Neural cell (in vitro differentiated cells): ENCODE results near the gene CDC42EP5. TPM values are rescaled to one million over a fixed set of nuclear protein-coding genes. Genes with fewer than 3 reads are reported as not detected.

Source experiments
- H2AFZ ChIP-seq: fragments of 200-600, 300-800 bp; sonication (generic), shearing (Covaris generic); 2 replicates; pipeline ENCODE4 v1.6.0; 2014; ENCODE audit warnings: low read depth, mild to moderate bottlenecking, antibody characterized with exemption, low read length, moderate library complexity
- H3F3A ChIP-seq: fragments of 200-600 bp; shearing (Covaris generic); 2 replicates; pipeline ENCODE4 v1.6.1; 2016; ENCODE audit warnings: mild to moderate bottlenecking, moderate library complexity, mixed read lengths, antibody characterized with exemption, low read length; ENCODE audit not compliant: insufficient read depth, poor library complexity, severe bottlenecking
- H3K27ac ChIP-seq: fragments of 200-600, 300-800 bp; sonication (generic), shearing (Covaris generic); 2 replicates; pipeline ENCODE4 v1.5.1; 2014; ENCODE audit warnings: mild to moderate bottlenecking, low read length, moderate library complexity
- H3K27me3 ChIP-seq: fragments of 300-800, 200-600 bp; sonication (generic), shearing (Covaris generic); 2 replicates; pipeline ENCODE4 v1.6.0; 2014; ENCODE audit warnings: mild to moderate bottlenecking, low read depth, low read length, moderate library complexity; ENCODE audit not compliant: insufficient read depth
- H3K36me3 ChIP-seq: fragments of 300-800, 200-600 bp; sonication (generic), shearing (Covaris generic); 2 replicates; pipeline ENCODE4 v1.5.1; 2014; ENCODE audit warnings: mild to moderate bottlenecking, antibody characterized with exemption, low read length, moderate library complexity; ENCODE audit not compliant: insufficient read depth
- H3K4me2 ChIP-seq: fragments of 300-800, 200-600 bp; sonication (generic), shearing (Covaris generic); 2 replicates; pipeline ENCODE4 v1.6.0; 2014; ENCODE audit warnings: mild to moderate bottlenecking, low read length
- H3K4me3 ChIP-seq: fragments of 300-800, 200-600 bp; sonication (generic), shearing (Covaris generic); 2 replicates; pipeline ENCODE4 v1.5.1; 2014; ENCODE audit warnings: mild to moderate bottlenecking, low read length, moderate library complexity
- H3K79me2 ChIP-seq: fragments of 200-600 bp; shearing (Covaris generic); replicated peaks from 2 replicates; pipeline ENCODE4 v1.6.0; 2014; ENCODE audit warnings: mild to moderate bottlenecking, low read length, moderate library complexity; ENCODE audit not compliant: insufficient read depth
- H3K9ac ChIP-seq: fragments of 300-800, 200-600 bp; sonication (generic), shearing (Covaris generic); 2 replicates; pipeline ENCODE4 v1.6.1; 2016; ENCODE audit warnings: mild to moderate bottlenecking, low read length, mixed read lengths
- H3K9me2 ChIP-seq: fragments of 200-600 bp; shearing (Covaris generic); 2 replicates; pipeline ENCODE4 v1.6.1; 2016; ENCODE audit warnings: mild to moderate bottlenecking, low read length, mixed read lengths; ENCODE audit not compliant: insufficient read depth
- H3K9me3 ChIP-seq: fragments of 200-600, 300-800 bp; sonication (generic), shearing (Covaris generic); 2 replicates; pipeline ENCODE4 v1.6.1; 2016; ENCODE audit warnings: mild to moderate bottlenecking, mixed run types, low read length, moderate library complexity, mixed read lengths
- H4K20me1 ChIP-seq: fragments of 200-600 bp; shearing (Covaris generic); 2 replicates; pipeline ENCODE4 v1.6.1; 2016; ENCODE audit warnings: mild to moderate bottlenecking, mixed run types; ENCODE audit not compliant: insufficient read depth
- EP300 ChIP-seq: fragments of 450-650 bp; conservative IDR thresholded peaks from 2 replicates; pipeline ENCODE4 v1.6.1; 2014; ENCODE audit warnings: antibody characterized with exemption, mild to moderate bottlenecking, moderate library complexity; ENCODE audit not compliant: poor library complexity, severe bottlenecking
- EZH2 ChIP-seq: fragments of 200-600, 300-800 bp; shearing (Covaris generic), sonication (generic); IDR thresholded peaks from 2 replicates; pipeline ENCODE4 v1.6.1; 2014; ENCODE audit warnings: antibody characterized with exemption, low read length, borderline replicate concordance, mild to moderate bottlenecking; ENCODE audit not compliant: insufficient read depth, poor library complexity, severe bottlenecking
- MXI1 ChIP-seq: fragments of 450-650 bp; conservative IDR thresholded peaks from 2 replicates; pipeline ENCODE4 v1.6.1; 2014; ENCODE audit warnings: antibody characterized with exemption, mild to moderate bottlenecking; ENCODE audit not compliant: poor library complexity, severe bottlenecking
- POLR2AphosphoS5 ChIP-seq: IDR thresholded peaks from 2 replicates; pipeline ENCODE4 v1.6.1; 2012
- RAD21 ChIP-seq: fragments of 450-650 bp; conservative IDR thresholded peaks from 2 replicates; pipeline ENCODE4 v1.6.1; 2014; ENCODE audit warnings: antibody characterized with exemption, mild to moderate bottlenecking, moderate library complexity
- REST ChIP-seq: IDR thresholded peaks from 2 replicates; pipeline ENCODE4 v1.6.1; 2012; ENCODE audit warnings: borderline replicate concordance
- SMC3 ChIP-seq: fragments of 450-650 bp; conservative IDR thresholded peaks from 2 replicates; pipeline ENCODE4 v1.6.1; 2014; ENCODE audit warnings: antibody characterized with exemption, mild to moderate bottlenecking, moderate library complexity; ENCODE audit not compliant: poor library complexity
- TAF1 ChIP-seq: IDR thresholded peaks from 2 replicates; pipeline ENCODE4 v1.6.1; 2012; ENCODE audit warnings: low read depth
- polyA minus RNA-seq: library from RNA; depleted of rRNA, polyadenylated mRNA; stranded (reverse); fragments of >200 nt; gene quantifications from 2 replicates; pipeline ENCODE4 v1.2.3, GENCODE V29; 2014
- polyA plus RNA-seq: library from polyadenylated mRNA; depleted of rRNA; stranded (reverse); fragments of >200 nt; gene quantifications from 2 replicates; pipeline ENCODE4 v1.2.3, GENCODE V29; 2014
- TF ChIP-seq, protein P1 (sequence below): fragments of 450-650 bp; IDR thresholded peaks from 2 replicates; pipeline ENCODE4 v1.5.1; 2014; ENCODE audit warnings: antibody characterized with exemption, mild to moderate bottlenecking, moderate library complexity; ENCODE audit not compliant: poor library complexity, severe bottlenecking

Gene CDC42EP5, protein sequence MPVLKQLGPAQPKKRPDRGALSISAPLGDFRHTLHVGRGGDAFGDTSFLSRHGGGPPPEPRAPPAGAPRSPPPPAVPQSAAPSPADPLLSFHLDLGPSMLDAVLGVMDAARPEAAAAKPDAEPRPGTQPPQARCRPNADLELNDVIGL
- polyA plus RNA-seq (not detected in 2 replicates), polyA minus RNA-seq (not detected in 2 replicates)

DNA sequence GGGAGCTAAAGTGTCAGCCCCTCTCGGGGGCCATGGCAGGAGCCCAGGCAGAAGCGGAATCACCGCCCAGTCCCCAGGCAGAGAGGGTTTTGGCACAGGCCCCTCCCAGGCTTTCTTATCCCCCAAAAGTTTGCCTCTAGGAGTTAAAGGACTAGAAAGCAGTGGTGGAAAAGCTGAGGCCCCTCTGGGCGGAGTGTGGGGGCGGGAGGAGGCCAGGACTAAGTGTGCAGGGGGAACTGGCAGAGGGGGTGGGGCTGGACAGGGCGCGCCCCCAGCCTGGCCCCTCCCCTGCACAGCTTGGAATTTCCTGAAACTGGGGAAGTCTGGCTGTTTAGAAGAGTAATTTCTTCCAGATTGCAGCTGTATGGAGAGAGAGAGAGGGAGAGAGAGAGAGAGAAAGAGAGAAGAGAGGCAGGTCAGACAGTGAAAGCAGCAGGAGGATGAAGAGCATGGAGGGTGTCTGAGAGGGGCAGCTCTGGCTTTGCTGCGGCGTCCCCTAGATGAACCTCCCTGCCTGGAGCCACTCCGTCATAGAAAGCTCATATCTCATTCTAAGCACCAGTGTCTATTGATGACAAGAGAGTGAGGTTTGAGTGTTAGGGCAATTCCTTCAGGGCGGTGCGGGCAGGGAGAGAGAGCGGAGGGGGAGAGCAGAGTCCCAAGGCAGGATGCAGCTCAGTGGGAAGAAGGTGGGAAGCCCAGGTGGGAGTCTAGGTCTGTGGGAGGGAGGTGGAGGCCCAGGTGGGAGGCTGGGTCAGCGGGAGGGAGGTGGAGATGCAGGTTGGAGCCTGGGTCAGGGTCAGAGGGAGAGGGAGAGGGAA, at the start of gene CDC42EP5:
Gene CDC42EP5 (minus strand): TSS at position 226 of the 821 bp plus-strand sequence. CDS start 7,749 bp downstream, outside the sequence.
- Histone ChIP-seq H3K27me3 (peaks cover 17% of the 10 kb centered on the region), H2AFZ (no peak within 1 kb of the TSS)

GRCh38 chr19:54521860-54522513, 48.9 kb upstream of the CDC42EP5 start:
- no peaks in the 10 kb centered on the region for H3K9me2 ChIP-seq
- H2AFZ ChIP-seq: no peak overlapping the region
- H3K79me2 ChIP-seq: no peaks in the 10 kb centered on the region
- no peaks in the 10 kb centered on the region for H3F3A ChIP-seq
- no peak overlapping the region for H3K27ac ChIP-seq
- no peaks in the 10 kb centered on the region for H3K27me3 ChIP-seq
- H3K4me2 ChIP-seq: no peak overlapping the region
- H3K4me3 ChIP-seq: no peak overlapping the region
- H3K9me3 ChIP-seq: no peaks in the 10 kb centered on the region
- TF ChIP-seq EP300 (no peak), SMC3 (no peak), TAF1 (no peak), MXI1 (no peak), EZH2 (no peak), POLR2AphosphoS5 (no peak), REST (no peak), RAD21 (no peak)
- TF ChIP-seq, protein P1, sequence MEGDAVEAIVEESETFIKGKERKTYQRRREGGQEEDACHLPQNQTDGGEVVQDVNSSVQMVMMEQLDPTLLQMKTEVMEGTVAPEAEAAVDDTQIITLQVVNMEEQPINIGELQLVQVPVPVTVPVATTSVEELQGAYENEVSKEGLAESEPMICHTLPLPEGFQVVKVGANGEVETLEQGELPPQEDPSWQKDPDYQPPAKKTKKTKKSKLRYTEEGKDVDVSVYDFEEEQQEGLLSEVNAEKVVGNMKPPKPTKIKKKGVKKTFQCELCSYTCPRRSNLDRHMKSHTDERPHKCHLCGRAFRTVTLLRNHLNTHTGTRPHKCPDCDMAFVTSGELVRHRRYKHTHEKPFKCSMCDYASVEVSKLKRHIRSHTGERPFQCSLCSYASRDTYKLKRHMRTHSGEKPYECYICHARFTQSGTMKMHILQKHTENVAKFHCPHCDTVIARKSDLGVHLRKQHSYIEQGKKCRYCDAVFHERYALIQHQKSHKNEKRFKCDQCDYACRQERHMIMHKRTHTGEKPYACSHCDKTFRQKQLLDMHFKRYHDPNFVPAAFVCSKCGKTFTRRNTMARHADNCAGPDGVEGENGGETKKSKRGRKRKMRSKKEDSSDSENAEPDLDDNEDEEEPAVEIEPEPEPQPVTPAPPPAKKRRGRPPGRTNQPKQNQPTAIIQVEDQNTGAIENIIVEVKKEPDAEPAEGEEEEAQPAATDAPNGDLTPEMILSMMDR: no peak
- no peaks in the 10 kb centered on the region for H3K36me3 ChIP-seq
- no peak overlapping the region for H3K9ac ChIP-seq
- H4K20me1 ChIP-seq: no peaks in the 10 kb centered on the region

More for the DNA sequence above, at the start of gene CDC42EP5:
- TF ChIP-seq MXI1 (no peak), POLR2AphosphoS5 (no peak), TAF1 (no peak), RAD21 (no peak), EZH2 (no peak)
- TF ChIP-seq, protein P1: no peak
- no peak within 1 kb of the TSS for H3K27ac ChIP-seq
- H4K20me1 ChIP-seq: no peaks in the 10 kb centered on the region
- H3K9me2 ChIP-seq: no peaks in the 10 kb centered on the region
- H3F3A ChIP-seq: no peaks in the 10 kb centered on the region
- H3K36me3 ChIP-seq: no peaks in the 10 kb centered on the region
- no peak within 1 kb of the TSS for H3K4me3 ChIP-seq
- no peak within 1 kb of the TSS for H3K4me2 ChIP-seq
- no peak within 1 kb of the TSS for H3K9ac ChIP-seq
- H3K9me3 ChIP-seq: no peaks in the 10 kb centered on the region
- no peaks in the 10 kb centered on the region for H3K79me2 ChIP-seq
